Endometrium (tissue), 2 donors: ENCODE results near the gene PAX4.

Experiments used
- FAIRE-seq: peaks from 2 replicates; lab custom pipeline; 2012; peaks lifted over from hg19 to GRCh38; lab: Jason Lieb, UNC
- donor health status: control.
- donor health status: control.

The PAX4 gene

GRCh38 chr7:127629268-127629854, 11.4 kb upstream of the PAX4 start:
- no peak for FAIRE-seq

GRCh38 chr7:127628445-127628844, 10.5 kb upstream of the PAX4 start:
- FAIRE-seq, result no peak

GRCh38 chr7:127625331-127625730, 7.4 kb upstream of the PAX4 start:
- no peak for FAIRE-seq

- FAIRE-seq, result no peak
Observed at GRCh38 chr7:127620406-127621233, 2.7 kb upstream of the PAX4 start.

GRCh38 chr7:127619681-127620405, 1.9 kb upstream of the PAX4 start:
- no peak for FAIRE-seq

GRCh38 chr7:127618775-127619174, 833 bp upstream of the PAX4 start:
- no peak for FAIRE-seq

GRCh38 chr7:127616724-127617123, 1.2 kb downstream of the PAX4 start:
- no peak for FAIRE-seq

- no peak for FAIRE-seq
Observed at GRCh38 chr7:127612263-127612662, 5.7 kb downstream of the PAX4 start.

- no peak for FAIRE-seq
Observed at GRCh38 chr7:127609297-127609696, 8.6 kb downstream of the PAX4 start.

GRCh38 chr7:127608446-127608845, 9.5 kb downstream of the PAX4 start:
- no peak for FAIRE-seq

- FAIRE-seq, result no peak
Observed at GRCh38 chr7:127600885-127601284, 17.1 kb downstream of the PAX4 start.

- no peak for FAIRE-seq
Observed at GRCh38 chr7:127598318-127598717, 19.6 kb downstream of the PAX4 start.

GRCh38 chr7:127595737-127596136, 22.2 kb downstream of the PAX4 start:
- no peak for FAIRE-seq

- FAIRE-seq, result no peak
Observed at GRCh38 chr7:127594490-127594889, 23.5 kb downstream of the PAX4 start.

GRCh38 chr7:127592550-127592949, 25.4 kb downstream of the PAX4 start:
- no peak for FAIRE-seq

- FAIRE-seq, result no peak
Observed at GRCh38 chr7:127591591-127591990, 26.4 kb downstream of the PAX4 start.

GRCh38 chr7:127591189-127591588, 26.8 kb downstream of the PAX4 start:
- FAIRE-seq, result no peak

GRCh38 chr7:127589896-127590295, 28.0 kb downstream of the PAX4 start:
- no peak for FAIRE-seq

GRCh38 chr7:127588697-127589482, 29.1 kb downstream of the PAX4 start:
- no peak for FAIRE-seq

- no peak for FAIRE-seq
Observed at GRCh38 chr7:127588019-127588696, 29.8 kb downstream of the PAX4 start, which contains the start of gene ARF5. Gene ARF5 (plus strand): TSS chr7:127588411. CDS start chr7:127588499, 88 bp downstream.

GRCh38 chr7:127587663-127588018, 30.3 kb downstream of the PAX4 start:
- FAIRE-seq, result no peak

- FAIRE-seq, result no peak
Observed at GRCh38 chr7:127586346-127586745, 31.6 kb downstream of the PAX4 start.
